WI38 (cell line): ENCODE results near the gene TMEM38B.

Experiments
- H3K4me3 ChIP-seq: 2 replicates; pipeline ENCODE4 v1.5.1; 2011; ENCODE audit warnings: low read depth, mild to moderate bottlenecking, control low read depth, low read length
- TF ChIP-seq, protein P1 (sequence below): IDR thresholded peaks from 2 replicates; pipeline ENCODE4 v1.5.1; 2012; ENCODE audit warnings: low read depth, mild to moderate bottlenecking, control low read depth, low read length

Gene TMEM38B

DNA sequence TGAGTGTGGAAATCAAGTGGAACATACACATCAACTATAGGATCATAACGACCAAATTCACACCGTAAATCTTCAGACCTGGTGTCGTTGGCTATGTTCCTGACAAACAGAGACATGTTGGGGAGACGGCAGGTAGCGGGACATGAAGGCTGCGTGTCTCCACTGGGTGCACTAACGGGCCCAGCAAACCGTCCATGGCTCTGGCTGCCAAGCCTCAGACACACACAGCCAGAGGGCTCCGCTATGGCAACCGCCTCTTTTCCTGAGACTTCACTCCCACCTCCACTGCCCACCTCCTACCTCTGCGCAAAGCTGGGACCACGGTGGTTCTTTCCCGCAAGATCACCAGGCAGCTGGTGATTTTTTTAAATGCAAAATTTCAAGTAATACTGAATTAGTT, 16.3 kb downstream of the TMEM38B start:
- TF ChIP-seq, protein P1, sequence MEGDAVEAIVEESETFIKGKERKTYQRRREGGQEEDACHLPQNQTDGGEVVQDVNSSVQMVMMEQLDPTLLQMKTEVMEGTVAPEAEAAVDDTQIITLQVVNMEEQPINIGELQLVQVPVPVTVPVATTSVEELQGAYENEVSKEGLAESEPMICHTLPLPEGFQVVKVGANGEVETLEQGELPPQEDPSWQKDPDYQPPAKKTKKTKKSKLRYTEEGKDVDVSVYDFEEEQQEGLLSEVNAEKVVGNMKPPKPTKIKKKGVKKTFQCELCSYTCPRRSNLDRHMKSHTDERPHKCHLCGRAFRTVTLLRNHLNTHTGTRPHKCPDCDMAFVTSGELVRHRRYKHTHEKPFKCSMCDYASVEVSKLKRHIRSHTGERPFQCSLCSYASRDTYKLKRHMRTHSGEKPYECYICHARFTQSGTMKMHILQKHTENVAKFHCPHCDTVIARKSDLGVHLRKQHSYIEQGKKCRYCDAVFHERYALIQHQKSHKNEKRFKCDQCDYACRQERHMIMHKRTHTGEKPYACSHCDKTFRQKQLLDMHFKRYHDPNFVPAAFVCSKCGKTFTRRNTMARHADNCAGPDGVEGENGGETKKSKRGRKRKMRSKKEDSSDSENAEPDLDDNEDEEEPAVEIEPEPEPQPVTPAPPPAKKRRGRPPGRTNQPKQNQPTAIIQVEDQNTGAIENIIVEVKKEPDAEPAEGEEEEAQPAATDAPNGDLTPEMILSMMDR: no peak
- no peak overlapping the region for H3K4me3 ChIP-seq

DNA sequence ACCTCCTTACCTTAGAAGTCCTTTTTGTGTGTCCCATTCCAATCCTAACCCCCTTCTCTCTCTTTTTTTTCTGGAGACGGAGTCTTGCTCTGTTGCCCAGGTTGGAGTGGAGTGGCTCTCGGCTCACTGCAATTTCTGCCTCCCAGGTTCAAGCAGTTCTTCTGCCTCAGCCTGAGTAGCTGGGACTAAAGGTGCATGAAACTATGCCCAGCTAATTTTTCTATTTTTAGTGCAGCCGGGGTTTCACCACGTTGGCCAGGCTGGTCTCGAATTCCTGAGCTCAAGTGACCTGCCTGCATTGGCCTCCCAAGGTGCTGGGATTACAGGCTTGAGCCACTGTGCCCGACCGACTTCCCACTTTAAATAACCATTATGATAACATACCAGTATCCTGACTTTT, 17.5 kb downstream of the TMEM38B start:
- TF ChIP-seq, protein P1: no peak

DNA sequence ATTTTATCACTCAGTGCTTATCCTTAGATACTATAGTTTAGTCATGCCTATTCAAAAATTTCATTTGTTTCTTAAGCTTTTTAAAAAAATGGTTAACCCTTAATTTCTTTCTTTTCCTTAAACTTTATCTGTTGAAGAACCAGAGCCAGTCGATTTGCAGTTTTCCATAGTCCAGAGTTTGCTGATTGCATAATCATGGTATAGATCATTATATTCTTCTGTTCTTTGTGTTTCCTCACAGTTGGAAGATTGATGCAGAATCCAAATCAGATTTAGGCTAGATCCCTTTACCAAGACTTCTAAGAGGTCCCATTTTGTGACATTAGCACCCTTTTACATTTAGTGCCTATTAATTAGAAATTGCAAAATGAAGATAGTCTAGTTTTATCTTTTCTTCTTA, 18.0 kb downstream of the TMEM38B start:
- TF ChIP-seq, protein P1: no peak
- H3K4me3 ChIP-seq: no peak overlapping the region

More for the DNA sequence above, 17.5 kb downstream of the TMEM38B start:
- no peak overlapping the region for H3K4me3 ChIP-seq

DNA sequence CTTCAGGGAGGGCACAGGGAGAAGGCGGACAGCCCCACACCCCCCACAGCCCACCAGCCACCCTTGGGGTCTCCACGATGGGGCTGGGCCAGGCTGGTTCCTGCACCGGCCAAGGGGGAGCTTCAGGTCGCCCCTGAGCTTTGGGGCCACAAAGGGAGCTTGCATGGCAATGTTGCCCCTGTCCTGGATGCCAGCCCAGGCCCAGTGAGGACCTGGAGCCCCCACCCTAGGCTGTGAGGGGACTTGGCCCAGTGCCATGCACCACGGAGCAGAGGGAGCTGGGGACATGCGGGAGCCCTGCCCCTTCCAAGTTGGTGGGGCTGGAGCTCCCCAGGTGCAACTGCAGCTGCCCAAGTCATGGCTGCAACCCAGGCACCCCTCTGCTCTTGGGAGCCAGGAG, 18.4 kb downstream of the TMEM38B start:
- no peak overlapping the region for H3K4me3 ChIP-seq
- TF ChIP-seq, protein P1: no peak

DNA sequence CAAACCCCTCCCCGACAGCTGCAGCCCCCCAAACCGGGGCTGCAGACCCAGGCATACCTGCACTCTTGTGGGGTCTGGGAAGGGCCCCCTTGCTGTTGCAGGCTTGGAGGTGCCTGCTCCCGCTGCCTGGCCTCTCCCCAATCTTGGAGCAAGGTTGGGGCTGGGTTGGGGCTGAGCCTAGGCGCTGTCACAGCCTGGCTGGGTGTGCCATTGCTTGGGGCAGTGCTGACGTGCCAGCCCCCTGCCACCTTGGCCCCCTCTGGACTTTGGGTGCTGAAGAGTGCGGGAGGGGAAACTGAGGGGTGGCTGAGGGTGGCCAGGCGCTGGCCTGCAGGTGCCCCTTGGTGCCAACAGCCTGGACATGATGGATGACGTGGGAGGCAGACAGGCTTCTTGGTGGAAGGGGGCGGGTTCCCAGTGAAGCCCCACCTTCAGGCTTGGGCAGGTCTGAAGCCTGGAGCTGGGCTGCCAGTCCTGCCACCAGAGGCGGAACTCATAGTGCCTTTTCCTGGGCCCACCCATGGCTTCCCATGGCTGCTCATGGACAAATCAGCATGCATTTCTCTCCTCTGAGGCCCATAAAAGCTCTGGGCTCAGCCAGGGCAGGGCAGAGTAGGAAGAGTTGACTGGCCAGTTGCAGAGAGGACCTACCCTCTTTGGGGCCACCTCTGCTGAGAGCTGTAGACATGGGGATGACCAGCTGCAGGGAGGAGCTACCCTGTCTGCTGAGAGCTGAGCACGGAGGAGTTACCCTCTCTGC, 19.1 kb downstream of the TMEM38B start:
- no peak overlapping the region for H3K4me3 ChIP-seq
- TF ChIP-seq, protein P1: no peak

DNA sequence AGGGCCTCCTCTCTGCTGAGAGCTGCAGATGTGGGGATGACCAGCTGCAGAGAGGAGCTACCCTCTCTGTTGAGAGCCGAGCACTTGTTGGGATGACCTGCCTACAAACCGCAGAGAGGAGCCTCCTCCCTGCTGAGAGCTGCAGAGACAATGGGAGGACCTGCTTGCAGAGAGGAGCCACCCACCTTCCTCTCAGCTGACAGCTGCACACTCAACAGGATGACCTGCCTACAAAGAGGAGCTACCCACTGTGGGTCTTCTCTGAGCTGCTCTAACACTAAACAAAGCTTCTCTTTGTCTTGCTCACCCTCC, 19.6 kb downstream of the TMEM38B start:
- TF ChIP-seq, protein P1: no peak
- H3K4me3 ChIP-seq: no peak overlapping the region

DNA sequence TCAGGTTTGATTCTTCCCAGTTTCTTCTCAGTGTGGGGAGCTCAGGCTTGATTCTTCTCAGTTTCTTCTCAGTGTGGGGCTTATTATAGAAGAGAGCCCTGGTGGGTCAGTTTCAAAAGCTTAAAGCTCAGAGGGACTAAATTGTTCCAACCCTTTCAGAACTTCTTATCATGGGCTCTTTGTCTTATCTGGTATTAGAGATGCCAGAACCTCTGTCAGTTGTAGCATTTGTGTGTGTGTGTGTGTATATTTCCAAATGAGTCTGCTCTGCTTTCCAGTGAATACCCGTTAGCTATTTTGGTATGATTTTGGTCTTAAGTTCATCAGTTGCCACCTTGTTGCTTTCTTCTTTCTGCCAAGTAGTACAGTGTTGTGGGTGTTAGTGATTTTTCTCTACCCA, 21.8 kb downstream of the TMEM38B start:
- TF ChIP-seq, protein P1: no peak

More for the DNA sequence above, 21.8 kb downstream of the TMEM38B start:
- H3K4me3 ChIP-seq: no peak overlapping the region
